T-cell (primary cell): ENCODE results near the gene CELF6. TPM values are rescaled to one million over a fixed set of nuclear protein-coding genes. Genes with fewer than 3 reads are reported as not detected.

Source experiments
- ATAC-seq, 4 experiments: fragments of 200-7000 bp in 3 of 4; fragments of 150-1000 bp in 1 of 4; cut with Tn5 transposase; replicated peaks in 1 of 4; 1 replicate in 3 of 4; 2 replicates in 1 of 4; pipeline ENCODE4 v1.10.0; 2021; ENCODE audit warnings: moderate library complexity in 3 of 4, mild to moderate bottlenecking in 2 of 4, moderate number of reproducible peaks in 1 of 4
- CTCF ChIA-PET, 2 donors: fragments of 300-600 bp; sonication (Branson Sonifier 250); formaldehyde crosslinking; loops; one replicate each; lab custom pipeline; 2022; ENCODE audit warnings: antibody characterized with exemption in 2 of 2; lab: Charles Lee
- POLR2A ChIA-PET, 2 donors: fragments of 300-600 bp; sonication (Branson Sonifier 250); formaldehyde crosslinking; loops; one replicate each; lab custom pipeline; 2022; ENCODE audit warnings: antibody characterized with exemption in 2 of 2; lab: Charles Lee
- DNase-seq, 35 experiments: peaks; one replicate each; pipeline versions ENCODE4 v3.0.0 to v3.0.0-alpha.2; 2013 to 2023
- H3K27ac ChIP-seq: one replicate; pipeline ENCODE4 v1.5.1; 2013; ENCODE audit warnings: low read length
- H3K27me3 ChIP-seq, 2 experiments: replicated peaks in 1 of 2; 1 replicate in 1 of 2; 2 replicates in 1 of 2; pipeline versions ENCODE4 v1.6.1 to v1.7.0; 2013; ENCODE audit warnings: low read length in 1 of 2, mixed read lengths in 1 of 2; ENCODE audit not compliant: control insufficient read depth in 2 of 2, insufficient read depth in 2 of 2; ENCODE audit errors: extremely low read depth in 1 of 2
- H3K36me3 ChIP-seq, 2 donors: 1 replicate in 1 of 2; 2 replicates in 1 of 2; pipeline versions ENCODE4 v1.6.1 to v1.7.0; 2013; ENCODE audit warnings: low read length in 1 of 2; ENCODE audit not compliant: control insufficient read depth in 2 of 2, insufficient read depth in 1 of 2; ENCODE audit errors: extremely low read depth in 1 of 2
- H3K4me1 ChIP-seq, 2 experiments: 1 replicate in 1 of 2; 2 replicates in 1 of 2; pipeline versions ENCODE4 v1.6.1 to v1.7.0; 2013; ENCODE audit warnings: low read length in 2 of 2, mixed read lengths in 1 of 2; ENCODE audit not compliant: insufficient read depth in 2 of 2, control insufficient read depth in 1 of 2; ENCODE audit errors: extremely low read depth in 1 of 2
- H3K4me3 ChIP-seq, 2 donors: 1 replicate in 1 of 2; 2 replicates in 1 of 2; pipeline versions ENCODE4 v1.5.1 to v1.7.0; 2013; ENCODE audit warnings: mild to moderate bottlenecking in 2 of 2, low read length in 1 of 2, moderate library complexity in 1 of 2; ENCODE audit not compliant: control insufficient read depth in 1 of 2; ENCODE audit errors: extremely low read depth in 1 of 2
- H3K9me3 ChIP-seq: 2 replicates; pipeline ENCODE4 v1.7.0; 2013
- H3K27ac Mint-ChIP-seq, 2 donors: one replicate each; pipeline ENCODE4 v1.8.0; 2020 to 2021; ENCODE audit warnings: mild to moderate bottlenecking in 2 of 2, mixed read lengths in 2 of 2
- H3K27me3 Mint-ChIP-seq, 2 donors: one replicate each; pipeline ENCODE4 v1.8.0; 2021 to 2022; ENCODE audit warnings: mixed read lengths in 2 of 2
- H3K36me3 Mint-ChIP-seq: one replicate; pipeline ENCODE4 v1.8.0; 2021; ENCODE audit warnings: mixed read lengths
- H3K4me1 Mint-ChIP-seq, 3 donors: one replicate each; pipeline ENCODE4 v1.8.0; 2020 to 2022; ENCODE audit warnings: mixed read lengths in 3 of 3, mild to moderate bottlenecking in 1 of 3
- H3K4me3 Mint-ChIP-seq, 3 donors: one replicate each; pipeline ENCODE4 v1.8.0; 2020 to 2022; ENCODE audit warnings: mild to moderate bottlenecking in 3 of 3, mixed read lengths in 3 of 3, moderate library complexity in 3 of 3
- H3K9me3 Mint-ChIP-seq, 3 donors: one replicate each; pipeline ENCODE4 v1.8.0; 2020 to 2022; ENCODE audit warnings: mixed read lengths in 3 of 3
- WGBS: methylation state at CpG from one replicate; pipeline ENCODE4 v1.1.5; 2013; ENCODE audit warnings: missing lambda C conversion rate; ENCODE audit not compliant: insufficient coverage; 5-methylcytosine and 5-hydroxymethylcytosine counted together
- total RNA-seq, 35 experiments: library from RNA in 6 of 35; stranded (reverse) in 6 of 35; fragments of 120-200 nt in 1 of 35; gene quantifications; one replicate each; pipeline versions ENCODE4 v1.2.1 to v1.2.4 and lab custom pipeline; 2013 to 2026

The CELF6 gene
- total RNA-seq (1 to 10 TPM; 1.8 to 5.6 (median 3.0) TPM), total RNA-seq (lab: John Stamatoyannopoulos, UW) (0 to 0.19 (median 0) reads per million in 29 experiments)
- total RNA-seq (2013) = 1.7 TPM

DNA sequence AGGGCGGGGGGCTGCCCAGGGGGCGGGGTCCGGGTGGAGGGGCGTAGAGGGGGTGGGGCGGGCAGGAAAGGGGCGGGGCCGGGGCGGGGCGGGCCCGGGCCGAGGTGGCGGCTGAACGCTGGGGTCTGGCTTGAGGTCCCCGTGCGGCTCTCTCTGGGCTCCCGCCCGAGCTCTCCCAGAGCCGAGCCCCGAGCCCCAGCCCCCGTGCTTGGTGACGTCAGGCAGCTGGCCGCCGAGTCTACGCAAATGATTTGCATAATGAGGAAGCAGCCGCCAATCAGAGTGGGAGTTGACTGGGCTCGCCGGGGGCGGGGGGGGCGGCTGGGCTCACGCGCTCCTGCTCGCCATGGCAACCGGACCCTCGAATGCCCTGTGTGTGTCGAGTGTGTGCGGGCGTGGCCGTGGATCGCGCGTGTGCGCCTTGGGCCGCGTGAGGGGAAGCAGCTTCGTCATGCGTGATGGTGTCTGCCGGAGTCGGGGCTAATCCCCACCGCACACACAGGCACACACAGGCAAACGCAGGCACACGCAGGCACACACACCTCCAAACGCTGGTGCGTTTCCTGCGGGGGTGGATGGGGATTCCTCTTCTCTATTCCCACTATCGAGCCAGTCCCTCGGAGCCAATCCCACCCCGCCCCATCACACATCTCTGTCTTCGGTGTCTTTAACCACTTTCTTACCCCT lies at the start of gene CELF6:
Gene CELF6 (minus strand): TSS at position 173 of the 687 bp plus-strand sequence. CDS start 283 bp downstream, outside the sequence.
- no peaks in the 10 kb centered on the region for H3K36me3 ChIP-seq
- Mint-ChIP-seq H3K9me3 (peaks cover 3 to 10% (median 4%) of the 10 kb centered on the region in 3 donors), H3K4me3 (peak within 1 kb of the TSS; percentile 80 to 85 (median 81)), H3K4me1 (peaks cover 20 to 30% (median 20%) of the 10 kb centered on the region in 3 donors), H3K36me3 (peaks cover 10% of the 10 kb centered on the region), H3K27me3 (no peaks in the 10 kb centered on the region), H3K27ac (peak within 1 kb of the TSS; percentile 12 to 50)
- H3K4me3 ChIP-seq = peak within 1 kb of the TSS; percentile 52 to 65
- CTCF ChIA-PET = interaction anchor here in 1 of 2 donors (0.8 kb wide), 1 partner anchor 14 kb away, joined by 4 read pairs; no protein-coding TSS in a partner anchor
- H3K27ac ChIP-seq = no peak within 1 kb of the TSS
- H3K4me1 ChIP-seq = peaks cover 4 to 23% of the 10 kb centered on the region in 2 experiments
- POLR2A ChIA-PET = interaction anchor here (0.5 to 0.7 kb wide), 2 partner anchors 19 to 32 kb away, joined by 4 read pairs; no protein-coding TSS in a partner anchor
- peaks cover 0 to 13% of the 10 kb centered on the region in 2 experiments for H3K27me3 ChIP-seq
- ATAC-seq (peak; percentile 73 to 87 (median 74)), DNase-seq (peak; percentile 26 to 87 (median 72))
- WGBS = under 1% methylated on average over 36 of the region's 58 CpGs
- peaks cover 5% of the 10 kb centered on the region for H3K9me3 ChIP-seq

GRCh38 chr15:72368899-72369298 lies 48.9 kb upstream of the CELF6 start:
- no peaks in the 10 kb centered on the region for H3K27me3 ChIP-seq
- Mint-ChIP-seq H3K9me3 (no peaks in the 10 kb centered on the region), H3K4me1 (peaks cover 68 to 78% (median 73%) of the 10 kb centered on the region in 3 donors), H3K4me3 (no peak overlapping the region), H3K27me3 (no peaks in the 10 kb centered on the region), H3K36me3 (peaks cover 40% of the 10 kb centered on the region), H3K27ac (no peak overlapping the region)
- H3K27ac ChIP-seq = no peak overlapping the region
- H3K9me3 ChIP-seq = no peaks in the 10 kb centered on the region
- WGBS = no CpG with 5 or more reads among the region's 2 CpGs
- ATAC-seq = no peak
- DNase-seq = peak in 1 of 35 experiments; percentile 11
- H3K4me3 ChIP-seq = no peak overlapping the region
- H3K36me3 ChIP-seq = peaks cover 2 to 25% of the 10 kb centered on the region in 2 donors
- peaks cover 4 to 13% of the 10 kb centered on the region in 2 experiments for H3K4me1 ChIP-seq
- ChIA-PET POLR2A (interaction anchor here in 1 of 2 donors (0.7 kb wide), 1 partner anchor 406 kb away, joined by 4 read pairs; no protein-coding TSS in a partner anchor), CTCF (interaction anchor here in 1 of 2 donors (1.1 kb wide), 1 partner anchor 142 kb away, joined by 4 read pairs; no protein-coding TSS in a partner anchor)

DNA sequence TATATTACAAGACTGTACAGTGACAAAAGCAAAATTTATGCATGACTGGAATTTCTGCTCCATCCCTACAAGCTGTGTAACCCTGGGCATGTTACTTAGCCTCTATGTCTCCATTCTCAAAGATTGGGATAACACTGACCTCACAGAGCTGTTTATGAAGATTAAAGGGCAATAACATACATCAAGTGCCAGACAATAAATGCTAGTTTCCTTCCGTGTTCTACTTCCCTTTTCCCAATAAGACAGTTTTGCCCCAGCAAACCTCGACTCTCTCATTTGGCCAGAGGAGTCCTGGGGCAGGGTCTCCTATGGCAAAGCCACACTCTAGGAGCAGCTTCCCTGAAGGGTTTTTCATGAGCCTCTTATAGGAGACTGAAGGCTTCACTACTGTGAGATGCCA lies 48.4 kb upstream of the CELF6 start:
- Mint-ChIP-seq H3K27me3 (no peaks in the 10 kb centered on the region), H3K4me1 (peaks cover 65 to 75% (median 67%) of the 10 kb centered on the region in 3 donors), H3K27ac (no peak overlapping the region), H3K9me3 (no peaks in the 10 kb centered on the region), H3K4me3 (no peak overlapping the region), H3K36me3 (peaks cover 42% of the 10 kb centered on the region)
- CTCF ChIA-PET = no interaction called here
- Histone ChIP-seq H3K4me1 (peaks cover 4 to 13% of the 10 kb centered on the region in 2 experiments), H3K27me3 (no peaks in the 10 kb centered on the region), H3K4me3 (no peak overlapping the region), H3K27ac (no peak overlapping the region), H3K9me3 (no peaks in the 10 kb centered on the region), H3K36me3 (peaks cover 2 to 25% of the 10 kb centered on the region in 2 donors)
- no peak for ATAC-seq
- POLR2A ChIA-PET = interaction anchor here in 1 of 2 donors (0.7 kb wide), 1 partner anchor 406 kb away, joined by 4 read pairs; no protein-coding TSS in a partner anchor
- 100% methylated on average over 1 of the region's 2 CpGs for WGBS
- no peak for DNase-seq

DNA sequence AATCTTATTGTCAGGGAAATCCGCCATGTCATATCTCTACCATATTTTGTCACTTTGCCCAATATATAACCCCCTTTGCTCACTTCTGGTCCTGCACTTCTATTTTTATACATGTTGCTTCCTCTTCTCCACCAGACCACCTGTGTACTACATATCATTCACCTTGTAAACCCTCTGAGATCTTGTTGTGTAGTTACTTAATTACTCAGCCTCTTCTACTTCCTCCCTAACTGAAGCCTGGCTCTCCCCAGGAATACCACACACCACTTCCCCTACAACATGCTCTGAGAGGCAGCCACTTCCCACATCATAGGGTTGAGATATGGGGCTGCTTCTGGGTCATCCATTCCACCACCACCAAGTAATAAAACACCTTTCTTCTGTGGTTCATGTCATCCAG lies 45.9 kb upstream of the CELF6 start:
- ChIA-PET CTCF (interaction anchor here in 1 of 2 donors (0.6 kb wide), 1 partner anchor 138 kb away, joined by 6 read pairs; no protein-coding TSS in a partner anchor), POLR2A (interaction anchor here (0.6 to 0.7 kb wide), 2 partner anchors 15 to 333 kb away, joined by 3 read pairs; no protein-coding TSS in a partner anchor)
- peak; percentile 70 to 94 (median 82) for ATAC-seq
- H3K9me3 ChIP-seq = no peaks in the 10 kb centered on the region
- H3K36me3 ChIP-seq = peaks cover 0 to 21% of the 10 kb centered on the region in 2 donors
- H3K27ac Mint-ChIP-seq = peak overlapping the region; percentile 4
- H3K4me3 Mint-ChIP-seq = peak overlapping the region in 1 of 3 donors; percentile 1
- H3K4me1 ChIP-seq = peaks cover 4 to 13% of the 10 kb centered on the region in 2 experiments
- H3K27me3 ChIP-seq = no peaks in the 10 kb centered on the region
- H3K4me3 ChIP-seq = no peak overlapping the region
- no CpG with 5 or more reads among the region's 1 CpG for WGBS
- H3K4me1 Mint-ChIP-seq = peaks cover 45 to 55% (median 50%) of the 10 kb centered on the region in 3 donors
- no peaks in the 10 kb centered on the region for H3K27me3 Mint-ChIP-seq
- DNase-seq = peak in 16 of 35 experiments; percentile 4 to 43 (median 12)
- H3K9me3 Mint-ChIP-seq = no peaks in the 10 kb centered on the region
- peaks cover 38% of the 10 kb centered on the region for H3K36me3 Mint-ChIP-seq
- H3K27ac ChIP-seq = no peak overlapping the region

- POLR2A ChIA-PET = interaction anchor here (0.5 to 0.7 kb wide), 2 partner anchors 622 to 1386 kb away, joined by 3 to 4 read pairs; no protein-coding TSS in a partner anchor
- no peaks in the 10 kb centered on the region for H3K27me3 ChIP-seq
- no peaks in the 10 kb centered on the region for H3K9me3 Mint-ChIP-seq
- H3K27ac Mint-ChIP-seq = no peak overlapping the region
- peaks cover 0 to 13% of the 10 kb centered on the region in 2 experiments for H3K4me1 ChIP-seq
- H3K9me3 ChIP-seq = no peaks in the 10 kb centered on the region
- no peaks in the 10 kb centered on the region for H3K27me3 Mint-ChIP-seq
- ATAC-seq = no peak
- peaks cover 20 to 32% (median 30%) of the 10 kb centered on the region in 3 donors for H3K4me1 Mint-ChIP-seq
- H3K27ac ChIP-seq = no peak overlapping the region
- CTCF ChIA-PET = interaction anchor here (0.6 kb wide), 3 partner anchors 31 to 139 kb away, joined by 3 to 12 read pairs (median 6); no protein-coding TSS in a partner anchor
- DNase-seq = no peak
- 100% methylated on average over 1 of the region's 1 CpG for WGBS
- H3K36me3 ChIP-seq = peaks cover 0 to 15% of the 10 kb centered on the region in 2 donors
- H3K4me3 Mint-ChIP-seq = no peak overlapping the region
- no peak overlapping the region for H3K4me3 ChIP-seq
- peaks cover 20% of the 10 kb centered on the region for H3K36me3 Mint-ChIP-seq
Observed at GRCh38 chr15:72361176-72361575, 41.2 kb upstream of the CELF6 start.

DNA sequence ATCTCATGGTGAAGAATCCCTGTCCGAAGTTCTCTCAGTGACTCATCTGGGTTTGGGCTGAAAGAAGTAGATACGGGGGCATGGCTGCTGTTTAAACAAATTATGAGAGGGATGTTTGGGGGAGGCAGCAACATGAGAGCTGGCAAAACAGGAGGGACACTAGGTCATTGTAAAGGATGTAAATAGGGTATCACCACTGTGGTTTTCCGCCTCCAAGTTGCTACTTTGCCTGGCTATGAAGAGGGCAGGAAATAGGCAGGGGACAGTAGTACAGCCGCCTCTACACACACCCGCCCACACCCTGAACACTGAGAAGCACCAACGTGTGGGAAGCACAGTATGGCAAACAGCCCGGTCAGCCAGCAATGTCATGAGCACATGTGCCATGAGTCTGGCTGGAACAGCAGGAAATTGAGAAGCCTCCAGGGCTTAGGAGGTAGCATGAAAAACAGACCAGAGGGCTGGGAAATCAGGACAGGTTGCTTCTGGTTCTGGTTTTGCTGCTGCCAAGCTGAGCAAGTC lies 38.8 kb upstream of the CELF6 start:
- POLR2A ChIA-PET = no interaction called here
- peak overlapping the region; percentile 12 to 15 for H3K27ac Mint-ChIP-seq

More for the DNA sequence above, 38.8 kb upstream of the CELF6 start:
- Mint-ChIP-seq H3K27me3 (no peaks in the 10 kb centered on the region), H3K9me3 (no peaks in the 10 kb centered on the region), H3K4me1 (peaks cover 10 to 21% (median 21%) of the 10 kb centered on the region in 3 donors), H3K4me3 (no peak overlapping the region), H3K36me3 (peaks cover 24% of the 10 kb centered on the region)
- no peaks in the 10 kb centered on the region for H3K27me3 ChIP-seq
- no peak overlapping the region for H3K4me3 ChIP-seq
- H3K27ac ChIP-seq = no peak overlapping the region
- H3K4me1 ChIP-seq = peaks cover 0 to 9% of the 10 kb centered on the region in 2 experiments
- ATAC-seq (peak in 1 of 4 experiments; percentile 42), DNase-seq (no peak)
- CTCF ChIA-PET = no interaction called here
- WGBS = 41% methylated on average over 3 of the region's 7 CpGs
- H3K36me3 ChIP-seq = peaks cover 4 to 40% of the 10 kb centered on the region in 2 donors
- no peaks in the 10 kb centered on the region for H3K9me3 ChIP-seq
